K562 (cell line): ENCODE measurements around the gene GALT. TPM values are rescaled to one million over a fixed set of nuclear protein-coding genes. Genes with fewer than 3 reads are reported as not detected.

Experiments
- ARID4B ChIP-seq: sonication (generic); formaldehyde crosslinking; IDR thresholded peaks from 2 replicates; pipeline ENCODE4 v1.8.0; 2022; ENCODE audit warnings: mild to moderate bottlenecking, missing genetic modification reagents
- CBFA2T2 ChIP-seq: fragments of 450-650 bp; conservative IDR thresholded peaks from 2 replicates; pipeline ENCODE4 v1.6.1; 2017; ENCODE audit warnings: mild to moderate bottlenecking
- EGR1 ChIP-seq: fragments of 450-650 bp; conservative IDR thresholded peaks from 2 replicates; pipeline ENCODE4 v1.6.1; 2017; ENCODE audit warnings: mild to moderate bottlenecking
- FOSL1 ChIP-seq: fragments of 200-800 bp; sonication (Bioruptor generic); conservative IDR thresholded peaks from 2 replicates; pipeline ENCODE4 v1.6.1; 2016; ENCODE audit warnings: missing genetic modification characterization, missing compliant biosample characterization
- FOXJ2 ChIP-seq: fragments of 200-800 bp; sonication (Bioruptor generic); IDR thresholded peaks from 2 replicates; pipeline ENCODE4 v1.6.1; 2016; ENCODE audit warnings: missing genetic modification characterization, missing compliant biosample characterization
- GABPA ChIP-seq: fragments of 200-800 bp; sonication (Bioruptor generic); conservative IDR thresholded peaks from 2 replicates; pipeline ENCODE4 v1.6.1; 2016; ENCODE audit warnings: low read depth, missing genetic modification characterization, missing compliant biosample characterization
- GTF2E2 ChIP-seq: fragments of 200-800 bp; sonication (Bioruptor generic); IDR thresholded peaks from 2 replicates; pipeline ENCODE4 v1.6.1; 2016; ENCODE audit warnings: missing genetic modification characterization, missing compliant biosample characterization
- HDAC1 ChIP-seq, 2 experiments: fragments of 450-650 bp; IDR thresholded peaks; 2 replicates each; pipeline ENCODE4 v1.6.1; 2016 to 2017; ENCODE audit warnings: inconsistent platforms in 1 of 2, mild to moderate bottlenecking in 1 of 2, moderate library complexity in 1 of 2
- HNRNPLL ChIP-seq: fragments of 200-400 bp; formaldehyde crosslinking; IDR thresholded peaks from 2 replicates; pipeline ENCODE4 v1.6.1; 2017; ENCODE audit warnings: low read length, low read depth, mild to moderate bottlenecking; ENCODE audit not compliant: poor library complexity, severe bottlenecking
- JUN ChIP-seq, 2 experiments: sonication (generic) in 1 of 2; formaldehyde crosslinking in 1 of 2; IDR thresholded peaks; 2 replicates each; pipeline versions ENCODE4 v1.6.1 to v1.8.0; 2012 to 2022; ENCODE audit warnings: borderline replicate concordance in 2 of 2, mild to moderate bottlenecking in 2 of 2, improper control_type of control experiment in 1 of 2, low read depth in 1 of 2, low read length in 1 of 2, missing genetic modification reagents in 1 of 2
- MTA3 ChIP-seq: fragments of 450-650 bp; formaldehyde crosslinking; IDR thresholded peaks from 2 replicates; pipeline ENCODE4 v1.6.1; 2017; ENCODE audit warnings: mild to moderate bottlenecking, borderline replicate concordance
- NFYB ChIP-seq: IDR thresholded peaks from 2 replicates; pipeline ENCODE4 v1.6.1; 2011; ENCODE audit warnings: mild to moderate bottlenecking, moderate library complexity; ENCODE audit not compliant: insufficient read length; ENCODE audit errors: extremely low read depth
- PHF8 ChIP-seq: fragments of 200-600 bp; sonication (generic); IDR thresholded peaks from 2 replicates; pipeline ENCODE4 v1.6.1; 2012; ENCODE audit warnings: mixed run types, mild to moderate bottlenecking, inconsistent platforms, low read length, moderate library complexity, borderline replicate concordance
- RBM17 ChIP-seq: fragments of 200-400 bp; formaldehyde crosslinking; IDR thresholded peaks from 2 replicates; pipeline ENCODE4 v1.6.1; 2017; ENCODE audit warnings: low read depth, mild to moderate bottlenecking, low read length, borderline replicate concordance
- SIRT6 ChIP-seq: IDR thresholded peaks from one replicate; pipeline ENCODE4 v1.6.1; 2012; ENCODE audit warnings: low read depth, mild to moderate bottlenecking, control low read depth, inconsistent platforms, low read length, moderate library complexity
- SUPT5H ChIP-seq: fragments of 450-650 bp; IDR thresholded peaks from 2 replicates; pipeline ENCODE4 v1.6.1; 2016
- TAF9B ChIP-seq: fragments of 450-650 bp; IDR thresholded peaks from 2 replicates; pipeline ENCODE4 v1.6.1; 2018; ENCODE audit warnings: mild to moderate bottlenecking; ENCODE audit not compliant: partially characterized antibody
- TEAD2 ChIP-seq: fragments of 450-650 bp; IDR thresholded peaks from 2 replicates; pipeline ENCODE4 v1.6.1; 2016; ENCODE audit warnings: missing genetic modification characterization, control low read depth, missing compliant biosample characterization
- ZBTB8A ChIP-seq: fragments of 450-650 bp; IDR thresholded peaks from 2 replicates; pipeline ENCODE4 v1.6.1; 2018; ENCODE audit warnings: mild to moderate bottlenecking, moderate library complexity; ENCODE audit not compliant: partially characterized antibody
- ZEB2 ChIP-seq: fragments of 450-650 bp; IDR thresholded peaks from 2 replicates; pipeline ENCODE4 v1.6.1; 2016
- ZNF239 ChIP-seq: fragments of 250-450 bp; sonication (Bioruptor Pico); IDR thresholded peaks from 2 replicates; pipeline ENCODE4 v1.4.0; 2020; ENCODE audit warnings: mild to moderate bottlenecking
- ZNF3 ChIP-seq: fragments of 250-450 bp; sonication (Bioruptor Pico); IDR thresholded peaks from 2 replicates; pipeline ENCODE4 v1.5.0; 2021; ENCODE audit warnings: mild to moderate bottlenecking, moderate library complexity
- ZSCAN32 ChIP-seq: fragments of 450-650 bp; formaldehyde crosslinking; IDR thresholded peaks from 2 replicates; pipeline ENCODE4 v1.4.0; 2020; ENCODE audit warnings: mild to moderate bottlenecking, moderate library complexity
- polyA plus RNA-seq, 8 experiments: library from polyadenylated mRNA; depleted of rRNA in 4 of 8; stranded (reverse) in 5 of 8; unstranded in 3 of 8; fragments of >200 nt; fragmentation: Nextera tagmentation in 2 of 8; fragmentation: Illumina TruSeq in 1 of 8; extraction: Ambion mirVana in 2 of 8; extraction: Trizol in 1 of 8; gene quantifications; 2 replicates each; pipeline versions ENCODE4 v1.2.1 to v1.2.3, GENCODE V29; 2011 to 2014; ENCODE audit warnings: inconsistent platforms in 1 of 8, missing spikeins in 1 of 8
- total RNA-seq, 7 experiments: library from RNA; depleted of rRNA in 6 of 7; stranded (reverse); fragments of >200 nt in 6 of 7; fragmentation: Illumina TruSeq in 2 of 7; extraction: Trizol in 2 of 7; gene quantifications; 2 replicates each; pipeline versions ENCODE4 v1.2.1 to v1.2.3, GENCODE V29; 2011 to 2021; ENCODE audit warnings: low replicate concordance in 1 of 7
- TF ChIP-seq, protein P1 (sequence below), 2 experiments: fragments of 250-450 bp in 1 of 2; fragments of 450-650 bp in 1 of 2; sonication (Bioruptor Pico) in 1 of 2; IDR thresholded peaks; 2 replicates each; pipeline versions ENCODE4 v1.6.1 to v1.8.0; 2016 to 2021; ENCODE audit warnings: mild to moderate bottlenecking in 2 of 2, moderate library complexity in 2 of 2, missing compliant biosample characterization in 1 of 2, missing genetic modification characterization in 1 of 2

The GALT gene
- total and polyA plus RNA-seq, 9 of the 15 experiments (the other 6 are each of a cell fraction or from before 2014, with no cell fraction given): 7.3 to 29.2 (median 15.6) TPM

GRCh38 chr9:34637356-34638137, 8.9 kb upstream of the GALT start, which contains the start of gene SIGMAR1 (continued):
- TF ChIP-seq PHF8 (peak; percentile 70; the same call in 1 of the 2 replicates), ZNF3 (CRISPR knock-in tag) (no peak), EGR1 (peak; percentile 31; the same call in 1 of the 2 replicates), ZNF239 (CRISPR knock-in tag) (no peak), MTA3 (no peak), HDAC1 (IDR thresholded peaks at IDR 0.05) (no peak), FOSL1 (no peak), CBFA2T2 (no peak), NFYB (peak; percentile 60), SIRT6 (no peak), TAF9B (no peak), ZEB2 (no peak), ZSCAN32 (CRISPR knock-in tag) (no peak), TEAD2 (tag) (no peak), RBM17 (no peak), ZBTB8A (no peak), JUN (IDR thresholded peaks at IDR 0.05; ENCODE audit: borderline replicate concordance, low read depth, low read length) (no peak), JUN (CRISPR knock-in tag; IDR thresholded peaks at IDR 0.05; ENCODE audit: borderline replicate concordance) (no peak), GABPA (tag) (peak; percentile 62), ARID4B (CRISPR knock-in tag) (no peak), SUPT5H (0 out of 2 replicates have a peak, but pooled peaks have one; percentile 48), HNRNPLL (peak; percentile 94), FOXJ2 (tag) (no peak), GTF2E2 (tag) (no peak)
- TF ChIP-seq, protein P1, sequence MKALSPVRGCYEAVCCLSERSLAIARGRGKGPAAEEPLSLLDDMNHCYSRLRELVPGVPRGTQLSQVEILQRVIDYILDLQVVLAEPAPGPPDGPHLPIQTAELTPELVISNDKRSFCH (CRISPR knock-in tag; IDR thresholded peaks at IDR 0.05): no peak
- TF ChIP-seq, protein P1 (tag; IDR thresholded peaks at IDR 0.05): no peak
